ENCODE results near the gene DPM1.

Gene DPM1

DNA sequence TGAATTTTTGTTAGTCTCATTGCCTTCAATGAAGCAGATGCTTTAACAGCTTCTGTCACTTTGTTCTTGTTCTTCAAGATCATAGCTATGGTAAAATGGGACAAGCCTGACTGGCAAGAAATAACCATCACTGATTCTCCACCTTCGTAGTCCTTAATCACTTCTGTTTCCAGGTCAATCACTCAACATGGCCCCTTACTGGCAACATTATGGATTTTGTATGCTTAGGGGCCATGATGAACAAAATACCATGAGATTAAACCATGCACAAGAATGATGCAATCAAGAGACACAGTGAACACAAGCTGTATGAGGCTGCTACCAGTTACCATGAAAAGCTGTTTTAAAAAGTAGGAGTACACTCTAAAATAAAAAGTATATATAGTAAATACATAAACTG lies 59.9 kb downstream of the DPM1 start:
- DNase-seq (ENCODE audit: low read depth in 2 of 2): no peak

DNA sequence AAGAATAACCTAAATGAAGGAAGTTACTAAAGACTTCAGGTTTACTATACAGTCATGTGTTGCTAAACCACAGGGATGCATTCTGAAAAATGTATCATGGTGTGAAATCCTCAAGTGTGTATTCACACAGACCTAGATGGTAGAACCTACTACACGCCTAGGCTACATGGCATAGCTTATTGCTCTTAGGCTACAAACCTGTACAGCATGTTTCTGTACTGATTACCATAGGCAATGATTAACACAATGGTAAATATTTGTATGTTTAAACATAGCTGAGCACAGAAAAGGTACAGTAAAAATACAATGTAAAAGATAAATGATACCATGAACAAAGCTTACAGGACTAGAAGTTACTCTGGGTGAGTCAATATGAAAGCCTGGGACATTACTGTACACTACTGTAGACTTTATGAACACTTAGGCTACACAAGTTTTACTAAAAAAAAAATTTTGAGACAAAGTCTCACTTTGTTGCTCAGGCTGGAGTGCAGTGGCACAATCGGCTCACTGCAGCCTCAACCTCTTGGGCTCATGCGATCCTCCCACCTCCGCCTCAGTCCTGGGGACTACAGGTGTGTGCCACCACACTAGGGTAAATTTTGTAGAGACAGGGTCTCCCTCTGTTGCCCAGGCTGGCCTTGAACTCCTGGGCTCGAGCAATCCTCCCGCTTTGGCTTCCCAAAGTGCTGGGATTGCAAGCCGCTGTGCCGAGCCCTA lies 63.1 kb downstream of the DPM1 start:
- DNase-seq (ENCODE audit: low read depth in 2 of 2): no peak

DNA sequence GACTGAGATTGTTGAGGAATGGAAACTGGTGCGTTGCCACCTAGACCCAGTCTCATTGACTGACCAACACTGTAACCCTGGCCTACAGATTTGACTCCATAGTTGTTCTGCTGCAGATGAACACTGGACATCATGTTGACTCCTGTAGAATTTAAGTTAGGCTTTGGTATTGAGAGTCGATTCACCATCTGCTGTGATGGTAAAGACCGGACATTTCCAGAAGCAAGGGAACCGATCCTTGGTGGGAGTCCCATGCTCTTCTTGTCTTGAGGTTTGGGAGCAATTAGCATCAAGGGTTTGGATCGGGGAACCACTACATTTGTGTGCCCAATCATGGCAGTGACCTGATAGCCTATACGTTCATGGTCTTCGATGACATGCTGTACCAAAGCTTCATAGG lies 64.7 kb downstream of the DPM1 start:
- no peak for DNase-seq (ENCODE audit: low read depth in 2 of 2)

DNA sequence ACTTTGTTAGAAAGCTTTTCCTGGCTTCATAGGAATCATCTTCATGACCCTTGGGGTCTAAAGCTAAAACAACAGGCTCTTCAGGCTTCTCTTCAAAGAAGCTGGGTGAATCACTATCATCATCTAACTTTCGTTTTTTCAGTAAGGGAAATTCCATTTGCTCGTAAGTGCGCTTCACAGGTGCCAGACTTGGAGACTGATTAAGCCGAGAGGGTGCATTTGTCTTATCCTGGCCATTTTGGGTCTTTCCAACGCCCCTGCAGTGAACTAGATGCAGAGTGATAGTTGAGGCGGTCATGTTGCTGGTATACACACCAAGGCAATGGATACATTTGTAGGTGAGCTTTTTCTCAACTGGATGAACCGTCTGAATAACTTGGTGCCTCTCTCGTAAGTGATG lies 65.9 kb downstream of the DPM1 start:
- no peak for DNase-seq (ENCODE audit: low read depth in 2 of 2)

DNA sequence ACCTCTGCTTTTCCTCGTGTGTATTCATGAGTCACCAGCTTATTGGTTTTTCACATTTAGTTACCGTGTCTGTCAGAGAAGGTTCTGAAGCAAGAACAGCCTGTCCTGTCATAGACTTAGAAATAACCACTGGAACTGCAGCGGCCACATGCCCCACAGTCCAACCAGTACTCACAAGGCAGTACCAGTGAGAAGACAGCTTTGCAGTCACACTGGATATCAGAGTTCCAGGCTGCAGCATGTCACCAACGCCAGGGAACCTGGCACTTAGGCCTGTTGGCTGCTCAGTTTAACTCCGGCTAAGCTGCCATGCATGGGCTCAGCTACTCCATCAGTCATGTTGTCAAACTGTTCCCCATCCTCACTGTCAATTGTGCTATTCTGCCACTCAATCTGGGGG lies 67.2 kb downstream of the DPM1 start:
- DNase-seq (ENCODE audit: low read depth in 2 of 2): no peak

DNA sequence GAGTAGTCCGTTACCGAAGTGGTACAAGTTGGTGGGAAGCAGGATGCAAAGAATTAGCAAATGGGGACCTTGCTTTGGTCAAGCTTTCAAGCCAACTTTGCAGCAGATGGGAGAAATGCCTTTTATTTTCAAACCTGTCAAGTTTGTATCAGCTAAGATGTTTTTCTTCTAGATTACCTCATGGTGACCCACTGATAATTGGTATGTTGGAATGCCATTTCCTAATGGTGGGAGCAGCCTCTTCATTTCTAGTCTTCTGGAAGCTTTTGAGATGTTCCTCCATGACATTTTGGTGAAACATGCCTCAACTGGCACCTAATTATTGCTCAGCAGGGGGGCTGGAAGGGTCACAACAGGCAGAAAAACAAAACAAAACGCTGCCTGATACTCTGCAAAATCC lies 70.8 kb downstream of the DPM1 start:
- no peak for DNase-seq (ENCODE audit: low read depth in 2 of 2)

DNA sequence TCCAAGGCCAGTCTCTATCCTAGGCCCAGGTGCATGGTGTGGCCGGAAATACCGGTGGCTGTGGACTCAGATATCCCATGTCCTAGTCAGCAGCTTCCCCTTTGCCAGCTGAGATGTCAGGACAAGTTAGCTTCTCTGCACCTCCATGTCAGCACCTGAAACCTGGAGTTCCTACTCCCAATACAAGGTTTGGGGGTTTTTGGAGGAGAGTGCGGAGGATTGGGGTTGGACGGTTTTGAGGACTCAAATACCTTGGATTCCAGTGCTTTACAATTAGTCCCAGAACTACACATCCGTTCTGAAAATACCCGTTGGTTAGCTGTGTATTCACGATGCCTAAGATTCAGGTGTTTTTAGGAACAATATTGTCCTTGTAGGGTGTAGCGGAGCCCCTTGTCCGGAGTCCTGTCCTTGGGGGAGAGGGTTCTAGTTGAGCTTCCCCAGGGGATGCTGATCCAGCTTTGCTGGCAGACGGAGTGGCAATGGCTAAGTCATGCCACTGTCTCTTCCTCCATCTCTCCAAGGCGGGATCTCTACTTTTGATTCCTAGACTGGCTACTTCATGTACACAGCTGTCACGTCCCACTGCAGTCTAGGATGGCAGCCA lies 72.0 kb downstream of the DPM1 start:
- DNase-seq (ENCODE audit: low read depth in 2 of 2): no peak

DNA sequence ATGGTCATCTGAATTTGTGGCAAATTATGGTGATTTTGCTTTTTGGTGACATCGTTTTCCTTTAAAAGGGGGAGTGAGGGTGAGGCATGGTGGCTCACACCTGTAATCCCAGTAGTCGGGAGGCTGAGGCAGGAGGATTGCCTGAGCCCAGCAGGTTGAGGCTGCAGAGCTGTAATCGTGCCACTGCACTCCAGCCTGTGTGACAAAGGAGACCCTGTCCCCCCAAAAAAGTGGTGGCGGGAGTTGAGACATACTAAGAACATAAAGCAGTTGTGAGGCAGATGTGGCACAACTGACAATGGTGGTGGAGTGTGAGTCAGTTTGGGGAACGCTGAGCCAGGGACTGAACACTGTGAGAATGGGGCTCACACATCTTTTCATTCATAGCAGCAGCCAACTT lies 72.6 kb downstream of the DPM1 start:
- DNase-seq (ENCODE audit: low read depth in 2 of 2): no peak

DNA sequence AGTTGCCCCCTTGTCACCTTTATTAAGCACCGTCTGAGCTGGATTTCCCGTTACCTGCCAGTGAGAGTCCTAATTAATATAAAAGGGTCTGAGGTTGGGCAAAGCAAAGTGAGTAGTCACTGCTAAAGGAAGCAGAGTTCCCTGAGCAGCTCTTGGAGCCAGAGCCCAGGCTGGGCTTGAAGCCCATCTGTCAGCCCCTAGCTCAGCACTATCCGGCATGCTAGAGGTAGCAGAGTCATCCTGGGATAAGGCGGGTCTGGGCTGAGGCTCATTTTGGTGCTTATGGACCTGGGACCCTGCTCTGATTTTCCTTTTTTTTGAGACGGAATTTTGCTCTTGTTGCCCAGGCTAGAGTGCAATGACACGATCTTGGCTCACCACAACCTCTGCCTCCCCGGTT lies 73.3 kb downstream of the DPM1 start:
- DNase-seq (ENCODE audit: low read depth in 2 of 2): no peak
